DND-41 (cell line): ENCODE measurements around the gene PTPRO.

Experiments used
- ATAC-seq: fragments of 200-7000 bp; cut with Tn5 transposase; 3 replicates; pipeline ENCODE4 v1.9.1; 2021; ENCODE audit warnings: low read depth; ENCODE audit not compliant: insufficient read depth
- DNase-seq: peaks from one replicate; pipeline ENCODE4 v3.0.0-alpha.2; 2020
- H2AFZ ChIP-seq: 2 replicates; pipeline ENCODE4 v1.6.0; 2012; ENCODE audit warnings: low read depth, low read length
- H3K27ac ChIP-seq: 2 replicates; pipeline ENCODE4 v1.5.1; 2012; ENCODE audit warnings: low read length, inconsistent platforms
- H3K27me3 ChIP-seq: fragments of 200-600 bp; sonication (generic); 2 replicates; pipeline ENCODE4 v1.6.0; 2012; ENCODE audit warnings: low read length, mild to moderate bottlenecking, inconsistent platforms; ENCODE audit not compliant: insufficient read depth, poor library complexity
- H3K36me3 ChIP-seq: 2 replicates; pipeline ENCODE4 v1.5.1; 2012; ENCODE audit warnings: low read length, inconsistent platforms; ENCODE audit not compliant: insufficient read depth
- H3K4me1 ChIP-seq: 2 replicates; pipeline ENCODE4 v1.5.1; 2012; ENCODE audit warnings: mild to moderate bottlenecking, low read length; ENCODE audit not compliant: insufficient read depth
- H3K4me2 ChIP-seq: 2 replicates; pipeline ENCODE4 v1.6.0; 2012; ENCODE audit warnings: mild to moderate bottlenecking, moderate library complexity, low read length, inconsistent platforms; ENCODE audit not compliant: insufficient read depth
- H3K4me3 ChIP-seq, 2 experiments: fragments of 200-600 bp in 1 of 2; shearing (Covaris generic) in 1 of 2; 2 replicates each; pipeline ENCODE4 v1.5.1; 2012 to 2016; ENCODE audit warnings: inconsistent platforms in 2 of 2, low read length in 2 of 2, mild to moderate bottlenecking in 2 of 2, low read depth in 1 of 2, moderate library complexity in 1 of 2
- H3K79me2 ChIP-seq: 2 replicates; pipeline ENCODE4 v1.6.0; 2012; ENCODE audit warnings: low read length, inconsistent platforms; ENCODE audit not compliant: insufficient read depth
- H3K9ac ChIP-seq: 2 replicates; pipeline ENCODE4 v1.6.0; 2012; ENCODE audit warnings: low read depth, mild to moderate bottlenecking, inconsistent platforms, low read length, moderate library complexity
- H3K9me3 ChIP-seq: 2 replicates; pipeline ENCODE4 v1.5.1; 2012; ENCODE audit warnings: low read length, moderate library complexity, mild to moderate bottlenecking, inconsistent platforms; ENCODE audit not compliant: insufficient read depth, severe bottlenecking
- H4K20me1 ChIP-seq: 2 replicates; pipeline ENCODE4 v1.6.0; 2012; ENCODE audit warnings: low read length; ENCODE audit not compliant: insufficient read depth
- CTCF ChIP-seq: IDR thresholded peaks from 2 replicates; pipeline ENCODE4 v1.5.1; 2012; ENCODE audit warnings: borderline replicate concordance, low read length, moderate library complexity, mild to moderate bottlenecking; ENCODE audit not compliant: poor library complexity, severe bottlenecking; ENCODE audit errors: extremely low read depth
- EZH2 ChIP-seq: IDR thresholded peaks from 3 replicates; pipeline ENCODE4 v1.6.1; 2012; ENCODE audit warnings: borderline replicate concordance, low read depth, mild to moderate bottlenecking, moderate library complexity, low read length, inconsistent platforms; ENCODE audit not compliant: severe bottlenecking

The PTPRO gene

GRCh38 chr12:15322164-15323061 is at the start of gene PTPRO:
Gene PTPRO, plus strand, starts transcription at chr12:15322508.
- no peak within 1 kb of the TSS for H3K9ac ChIP-seq
- no peaks in the 10 kb centered on the region for H3K79me2 ChIP-seq
- H3K36me3 ChIP-seq: no peaks in the 10 kb centered on the region
- H2AFZ ChIP-seq: no peak within 1 kb of the TSS
- H3K27me3 ChIP-seq: no peaks in the 10 kb centered on the region
- no peak within 1 kb of the TSS for H3K4me3 ChIP-seq
- ATAC-seq (no peak), DNase-seq (no peak)
- no peaks in the 10 kb centered on the region for H3K9me3 ChIP-seq
- H3K27ac ChIP-seq: no peak within 1 kb of the TSS
- no peaks in the 10 kb centered on the region for H4K20me1 ChIP-seq
- H3K4me2 ChIP-seq: no peak within 1 kb of the TSS
- H3K4me1 ChIP-seq: no peaks in the 10 kb centered on the region
- TF ChIP-seq CTCF (no peak), EZH2 (no peak)

- ATAC-seq: no peak
- Histone ChIP-seq H3K27me3 (peaks cover 3% of the 10 kb centered on the region), H3K9me3 (no peaks in the 10 kb centered on the region), H4K20me1 (no peaks in the 10 kb centered on the region), H2AFZ (no peak overlapping the region), H3K36me3 (no peaks in the 10 kb centered on the region), H3K79me2 (no peaks in the 10 kb centered on the region), H3K27ac (no peak overlapping the region), H3K4me2 (no peak overlapping the region), H3K4me3 (no peak overlapping the region), H3K9ac (no peak overlapping the region), H3K4me1 (no peaks in the 10 kb centered on the region)
- TF ChIP-seq CTCF (no peak), EZH2 (no peak)
- DNase-seq: no peak
Measured at GRCh38 chr12:15273896-15274295, 48.4 kb upstream of the PTPRO start.

GRCh38 chr12:15274561-15274967 is 47.7 kb upstream of the PTPRO start:
- Histone ChIP-seq H3K27ac (no peak overlapping the region), H3K4me1 (no peaks in the 10 kb centered on the region), H3K9ac (no peak overlapping the region), H3K4me3 (no peak overlapping the region), H2AFZ (no peak overlapping the region), H3K9me3 (no peaks in the 10 kb centered on the region), H3K27me3 (peaks cover 3% of the 10 kb centered on the region), H4K20me1 (no peaks in the 10 kb centered on the region), H3K4me2 (no peak overlapping the region), H3K36me3 (no peaks in the 10 kb centered on the region), H3K79me2 (no peaks in the 10 kb centered on the region)
- TF ChIP-seq EZH2 (no peak), CTCF (no peak)
- DNase-seq: no peak
- no peak for ATAC-seq
